ENCODE data around the gene NMT1. TPM values are rescaled to one million over a fixed set of nuclear protein-coding genes. Genes with fewer than 3 reads are reported as not detected.

Gene NMT1
- total and polyA plus RNA-seq, 2 of the 13 experiments (the other 11 are each of a cell fraction or from before 2014, with no cell fraction given) = 75.7 to 142 TPM

DNA sequence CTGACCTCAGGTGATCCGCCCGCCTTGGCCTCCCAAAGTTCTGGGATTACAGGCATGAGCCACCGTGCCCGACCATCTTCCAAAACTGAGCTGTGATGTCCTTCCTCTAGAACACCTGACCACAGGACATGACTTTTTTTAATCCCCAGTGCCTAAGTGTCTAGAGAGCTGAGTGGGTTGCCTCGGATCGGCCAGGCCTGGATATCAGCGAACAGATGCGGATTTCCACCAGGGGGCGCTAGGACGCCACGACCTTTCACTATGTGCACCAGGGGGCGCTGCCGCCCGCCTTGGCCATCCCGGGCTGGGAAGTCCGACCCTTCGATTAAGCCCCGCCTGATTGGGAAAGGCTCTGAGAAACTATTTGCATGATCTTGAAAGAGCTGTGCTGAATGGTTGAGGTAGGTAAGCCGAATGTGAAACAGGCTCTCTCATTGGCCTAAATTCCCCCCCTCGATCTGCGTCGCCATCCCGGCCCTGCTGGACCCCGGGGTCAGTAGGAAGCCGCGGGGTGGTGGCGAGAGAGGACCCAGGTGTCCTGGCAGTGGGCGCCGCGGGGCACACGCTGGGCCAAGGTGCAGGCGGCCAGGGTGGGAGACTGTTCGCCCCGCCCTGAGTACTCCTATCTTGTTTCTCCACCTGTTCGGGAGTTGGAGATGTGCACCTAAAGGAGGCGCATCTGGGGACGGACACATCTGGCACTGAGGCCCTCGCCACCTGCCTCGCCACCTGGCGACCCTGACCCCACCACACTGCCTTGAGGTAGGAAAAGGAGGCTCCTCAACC, 74.3 kb downstream of the NMT1 start, which contains the start of gene ACBD4 (continued):
- TF ChIP-seq FOXJ3 (CRISPR knock-in tag; IDR thresholded peaks at IDR 0.05; ENCODE audit: borderline replicate concordance) (peak; percentile 45; the same call in 1 of the 2 replicates), ZSCAN25 (CRISPR knock-in tag; IDR thresholded peaks at IDR 0.05) (peak; percentile 82), SIN3B (IDR thresholded peaks at IDR 0.05; ENCODE audit: low read length) (peak; percentile 49; the same call in 1 of the 2 replicates), SRSF1 (optimal IDR thresholded peaks at IDR 0.05; ENCODE audit: low read depth, low read length) (peak; percentile 64), TOE1 (CRISPR knock-in tag; IDR thresholded peaks at IDR 0.05) (0 out of 2 replicates have a peak, but pooled peaks have one; percentile 65), HOXA7 (CRISPR knock-in tag; IDR thresholded peaks at IDR 0.05) (no peak), ZNF709 (CRISPR knock-in tag; IDR thresholded peaks at IDR 0.05) (peak; percentile 97), KLF11 (CRISPR knock-in tag; IDR thresholded peaks at IDR 0.05) (peak; percentile 85; the same call in 1 of the 2 replicates), BCLAF1 (IDR thresholded peaks at IDR 0.05) (no peak), SAP130 (CRISPR knock-in tag; IDR thresholded peaks at IDR 0.05; ENCODE audit: low read depth) (peak; percentile 85), RFX3 (CRISPR knock-in tag; IDR thresholded peaks at IDR 0.05) (no peak), RNF219 (CRISPR knock-in tag; IDR thresholded peaks at IDR 0.05) (peak; percentile 72), SP1 (IDR thresholded peaks at IDR 0.05) (no peak), SP1 (CRISPR knock-in tag; IDR thresholded peaks at IDR 0.05) (peak; percentile 58), POLR2A (IDR thresholded peaks at IDR 0.05; ENCODE audit: insufficient read depth in 1 of 2, low read depth in 2 of 2, low read length in 2 of 2) (peak; percentile 71 to 97), TAF1 (CRISPR knock-in tag; IDR thresholded peaks at IDR 0.05) (peak; percentile 89), ZNF17 (CRISPR knock-in tag; IDR thresholded peaks at IDR 0.05) (no peak), ZFP62 (CRISPR knock-in tag; IDR thresholded peaks at IDR 0.05) (no peak), STAT5B (CRISPR knock-in tag; IDR thresholded peaks at IDR 0.05) (peak; percentile 28; the same call in 1 of the 2 replicates)
- TF ChIP-seq, protein P1, sequence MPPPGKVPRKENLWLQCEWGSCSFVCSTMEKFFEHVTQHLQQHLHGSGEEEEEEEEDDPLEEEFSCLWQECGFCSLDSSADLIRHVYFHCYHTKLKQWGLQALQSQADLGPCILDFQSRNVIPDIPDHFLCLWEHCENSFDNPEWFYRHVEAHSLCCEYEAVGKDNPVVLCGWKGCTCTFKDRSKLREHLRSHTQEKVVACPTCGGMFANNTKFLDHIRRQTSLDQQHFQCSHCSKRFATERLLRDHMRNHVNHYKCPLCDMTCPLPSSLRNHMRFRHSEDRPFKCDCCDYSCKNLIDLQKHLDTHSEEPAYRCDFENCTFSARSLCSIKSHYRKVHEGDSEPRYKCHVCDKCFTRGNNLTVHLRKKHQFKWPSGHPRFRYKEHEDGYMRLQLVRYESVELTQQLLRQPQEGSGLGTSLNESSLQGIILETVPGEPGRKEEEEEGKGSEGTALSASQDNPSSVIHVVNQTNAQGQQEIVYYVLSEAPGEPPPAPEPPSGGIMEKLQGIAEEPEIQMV (CRISPR knock-in tag; IDR thresholded peaks at IDR 0.05; ENCODE audit: low read depth) = peak; percentile 87
- TF ChIP-seq, protein P2, sequence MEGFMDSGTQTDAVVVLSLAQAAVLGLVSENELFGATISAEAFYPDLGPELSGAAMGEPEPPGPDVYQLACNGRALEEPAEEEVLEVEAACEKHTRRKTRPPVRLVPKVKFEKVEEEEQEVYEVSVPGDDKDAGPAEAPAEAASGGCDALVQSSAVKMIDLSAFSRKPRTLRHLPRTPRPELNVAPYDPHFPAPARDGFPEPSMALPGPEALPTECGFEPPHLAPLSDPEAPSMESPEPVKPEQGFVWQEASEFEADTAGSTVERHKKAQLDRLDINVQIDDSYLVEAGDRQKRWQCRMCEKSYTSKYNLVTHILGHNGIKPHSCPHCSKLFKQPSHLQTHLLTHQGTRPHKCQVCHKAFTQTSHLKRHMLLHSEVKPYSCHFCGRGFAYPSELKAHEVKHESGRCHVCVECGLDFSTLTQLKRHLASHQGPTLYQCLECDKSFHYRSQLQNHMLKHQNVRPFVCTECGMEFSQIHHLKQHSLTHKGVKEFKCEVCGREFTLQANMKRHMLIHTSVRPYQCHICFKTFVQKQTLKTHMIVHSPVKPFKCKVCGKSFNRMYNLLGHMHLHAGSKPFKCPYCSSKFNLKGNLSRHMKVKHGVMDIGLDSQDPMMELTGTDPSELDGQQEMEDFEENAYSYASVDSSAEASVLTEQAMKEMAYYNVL (CRISPR knock-in tag; IDR thresholded peaks at IDR 0.05; ENCODE audit: borderline replicate concordance) = peak; percentile 21; the same call in 1 of the 2 replicates

Measured in HepG2 (cell line).